ENCODE data around the gene GALNT7. TPM values are rescaled to one million over a fixed set of nuclear protein-coding genes. Genes with fewer than 3 reads are reported as not detected.

The GALNT7 gene
- total RNA-seq, 1 donor from 2014 or later = 16.9 TPM

GRCh38 chr4:173246719-173247118 is 78.1 kb downstream of the GALNT7 start:
- peak; percentile 84 for ATAC-seq (ENCODE audit: low read depth)
- CTCF ChIA-PET = interaction anchor here (1.0 to 1.2 kb wide), 4 partner anchors 10 to 79 kb away, joined by 3 to 5 read pairs (median 3); partner anchors contain the start of gene GALNT7

DNA sequence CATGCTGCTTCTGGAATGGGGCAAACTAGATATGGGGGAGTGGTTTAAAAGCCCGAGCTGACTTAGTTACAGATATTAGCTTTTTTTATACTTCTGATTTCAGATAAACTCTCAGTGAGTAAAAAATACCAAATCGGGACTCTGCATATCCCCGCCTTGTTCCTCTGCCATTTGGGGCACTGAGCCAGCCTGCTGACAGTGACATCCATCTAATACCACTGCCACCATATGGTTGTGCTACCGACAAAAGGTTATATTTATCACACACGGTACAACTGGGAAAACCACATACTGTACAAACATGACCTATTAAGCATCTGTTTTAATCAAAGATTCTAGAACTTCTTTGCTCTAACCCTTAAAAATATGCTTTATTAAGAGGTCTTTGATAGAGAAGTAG is 78.7 kb downstream of the GALNT7 start:
- ChIA-PET POLR2A (no interaction called here), CTCF (interaction anchor here (1.2 kb wide), 1 partner anchor 10 kb away, joined by 5 read pairs; no protein-coding TSS in a partner anchor)
- peaks cover 11% of the 10 kb centered on the region for H3K36me3 Mint-ChIP-seq (ENCODE audit: low read depth)
- no peak for ATAC-seq (ENCODE audit: low read depth)
- intact Hi-C loops (cut with micrococcal nuclease) = loop anchor here (2.0 kb wide), 2 partner anchors 29 to 79 kb away; partner anchors contain the start of gene GALNT7
- H3K27me3 Mint-ChIP-seq = no peaks in the 10 kb centered on the region
- DNase-seq = no peak
- H3K27ac Mint-ChIP-seq = no peak overlapping the region
- no peak overlapping the region for H3K4me3 Mint-ChIP-seq
- no peaks in the 10 kb centered on the region for H3K9me3 Mint-ChIP-seq
- TF ChIP-seq, protein P1, sequence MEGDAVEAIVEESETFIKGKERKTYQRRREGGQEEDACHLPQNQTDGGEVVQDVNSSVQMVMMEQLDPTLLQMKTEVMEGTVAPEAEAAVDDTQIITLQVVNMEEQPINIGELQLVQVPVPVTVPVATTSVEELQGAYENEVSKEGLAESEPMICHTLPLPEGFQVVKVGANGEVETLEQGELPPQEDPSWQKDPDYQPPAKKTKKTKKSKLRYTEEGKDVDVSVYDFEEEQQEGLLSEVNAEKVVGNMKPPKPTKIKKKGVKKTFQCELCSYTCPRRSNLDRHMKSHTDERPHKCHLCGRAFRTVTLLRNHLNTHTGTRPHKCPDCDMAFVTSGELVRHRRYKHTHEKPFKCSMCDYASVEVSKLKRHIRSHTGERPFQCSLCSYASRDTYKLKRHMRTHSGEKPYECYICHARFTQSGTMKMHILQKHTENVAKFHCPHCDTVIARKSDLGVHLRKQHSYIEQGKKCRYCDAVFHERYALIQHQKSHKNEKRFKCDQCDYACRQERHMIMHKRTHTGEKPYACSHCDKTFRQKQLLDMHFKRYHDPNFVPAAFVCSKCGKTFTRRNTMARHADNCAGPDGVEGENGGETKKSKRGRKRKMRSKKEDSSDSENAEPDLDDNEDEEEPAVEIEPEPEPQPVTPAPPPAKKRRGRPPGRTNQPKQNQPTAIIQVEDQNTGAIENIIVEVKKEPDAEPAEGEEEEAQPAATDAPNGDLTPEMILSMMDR (IDR thresholded peaks at IDR 0.05) = no peak
- peaks cover 62% of the 10 kb centered on the region for H3K4me1 Mint-ChIP-seq

More at GRCh38 chr4:173246719-173247118, 78.1 kb downstream of the GALNT7 start:
- Mint-ChIP-seq H3K27me3 (no peaks in the 10 kb centered on the region), H3K9me3 (no peaks in the 10 kb centered on the region), H3K4me1 (peaks cover 58% of the 10 kb centered on the region), H3K36me3 (ENCODE audit: low read depth) (peaks cover 11% of the 10 kb centered on the region), H3K27ac (no peak overlapping the region), H3K4me3 (peak overlapping the region; percentile 50)
- POLR2A ChIA-PET = no interaction called here
- DNase-seq = no peak
- TF ChIP-seq, protein P1 (IDR thresholded peaks at IDR 0.05) = no peak
- intact Hi-C loops (cut with micrococcal nuclease) = loop anchor here (2.0 kb wide), 2 partner anchors 28 to 78 kb away; partner anchors contain the start of gene GALNT7

DNA sequence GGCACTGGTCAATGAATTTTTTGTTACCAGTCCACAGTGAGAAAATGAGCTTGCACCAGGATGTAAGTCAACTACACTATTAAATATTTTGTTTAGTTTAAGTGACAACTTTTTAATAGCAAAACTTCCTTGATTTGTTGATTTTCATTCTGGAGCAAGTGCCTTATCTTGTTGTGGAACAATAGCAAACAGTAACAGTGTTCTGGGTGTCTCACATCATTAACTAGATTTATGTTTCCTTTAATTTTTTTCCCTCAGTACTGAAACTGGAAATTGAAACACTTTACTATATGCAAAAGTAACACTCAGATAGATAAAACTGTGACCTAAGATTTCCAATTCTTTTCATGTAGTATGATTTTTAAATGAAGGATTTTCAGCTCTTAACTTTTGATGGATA is 80.1 kb downstream of the GALNT7 start:
- no peak for ATAC-seq (ENCODE audit: low read depth)
- ChIA-PET POLR2A (no interaction called here), CTCF (no interaction called here)
- Mint-ChIP-seq H3K4me1 (peaks cover 56% of the 10 kb centered on the region), H3K36me3 (ENCODE audit: low read depth) (peaks cover 20% of the 10 kb centered on the region), H3K4me3 (no peak overlapping the region), H3K9me3 (no peaks in the 10 kb centered on the region), H3K27me3 (no peaks in the 10 kb centered on the region), H3K27ac (no peak overlapping the region)
- no peak for DNase-seq
- TF ChIP-seq, protein P1 (IDR thresholded peaks at IDR 0.05) = no peak
- intact Hi-C loops (cut with micrococcal nuclease) = no loop called here

GRCh38 chr4:173252024-173252935 is 83.7 kb downstream of the GALNT7 start:
- ChIA-PET POLR2A (interaction anchor here (0.5 to 0.8 kb wide), 3 partner anchors 82 to 239 kb away, joined by 3 to 5 read pairs (median 4); partner anchors contain the start of gene GALNT7), CTCF (interaction anchor here (1.0 kb wide), 1 partner anchor 239 kb away, joined by 3 read pairs; no protein-coding TSS in a partner anchor)
- ATAC-seq (ENCODE audit: low read depth) (peak; percentile 87), DNase-seq (no peak)
- H3K4me1 Mint-ChIP-seq = peaks cover 26% of the 10 kb centered on the region
- peak overlapping the region; percentile 11 for H3K27ac Mint-ChIP-seq
- TF ChIP-seq, protein P1 (IDR thresholded peaks at IDR 0.05) = no peak
- peaks cover 23% of the 10 kb centered on the region for H3K36me3 Mint-ChIP-seq (ENCODE audit: low read depth)
- no peaks in the 10 kb centered on the region for H3K9me3 Mint-ChIP-seq
- intact Hi-C loops (cut with micrococcal nuclease) = no loop called here
- no peak overlapping the region for H3K4me3 Mint-ChIP-seq
- no peaks in the 10 kb centered on the region for H3K27me3 Mint-ChIP-seq

- CTCF ChIA-PET = interaction anchor here (0.9 to 1.8 kb wide), 3 partner anchors 11 to 240 kb away, joined by 4 to 16 read pairs (median 5); no protein-coding TSS in a partner anchor
- Mint-ChIP-seq H3K9me3 (no peaks in the 10 kb centered on the region), H3K4me3 (no peak overlapping the region), H3K4me1 (peaks cover 23% of the 10 kb centered on the region), H3K36me3 (ENCODE audit: low read depth) (peaks cover 21% of the 10 kb centered on the region), H3K27ac (no peak overlapping the region), H3K27me3 (no peaks in the 10 kb centered on the region)
- POLR2A ChIA-PET = no interaction called here
- intact Hi-C loops (cut with micrococcal nuclease) = no loop called here
- TF ChIP-seq, protein P1 (IDR thresholded peaks at IDR 0.05) = no peak
- ATAC-seq (ENCODE audit: low read depth) = no peak
- no peak for DNase-seq
Observed at GRCh38 chr4:173253561-173253960, 85.0 kb downstream of the GALNT7 start.
